Stimulated activated CD4-positive, alpha-beta T cell treated with anti-CD3 and anti-CD28 coated beads, Interleukin-1b, Interleukin-23, amount 100 ng/mL, for 24 hours (primary cell): ENCODE results near the gene CTCF.

ENCODE experiments used
- DNase-seq, 4 experiments: peaks; one replicate each; pipeline ENCODE4 v3.0.0-alpha.2; 2020; ENCODE audit warnings: low read depth in 4 of 4, low spot score in 1 of 4

The CTCF gene

DNA sequence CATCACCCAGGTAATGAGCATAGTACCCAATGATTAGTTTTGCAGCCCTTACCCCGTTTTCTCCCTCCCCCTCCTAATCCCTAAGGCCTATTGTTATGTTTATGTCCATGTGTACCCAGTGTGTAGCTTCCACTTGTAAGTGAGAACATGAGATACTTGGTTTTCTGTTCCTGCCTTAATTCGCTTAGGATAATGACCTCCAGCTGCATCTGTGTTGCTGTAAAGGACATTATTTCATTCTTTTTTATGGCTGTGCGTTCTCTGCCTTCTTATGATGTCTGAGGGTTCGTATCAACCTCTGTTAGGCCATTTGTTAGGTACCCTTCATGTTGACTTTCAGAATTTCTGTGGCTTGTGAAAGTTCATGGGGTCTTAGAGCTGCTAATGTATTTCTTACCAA lies 31.0 kb downstream of the CTCF start:
- DNase-seq = no peak

GRCh38 chr16:67593701-67594100 lies 31.4 kb downstream of the CTCF start:
- no peak for DNase-seq

DNA sequence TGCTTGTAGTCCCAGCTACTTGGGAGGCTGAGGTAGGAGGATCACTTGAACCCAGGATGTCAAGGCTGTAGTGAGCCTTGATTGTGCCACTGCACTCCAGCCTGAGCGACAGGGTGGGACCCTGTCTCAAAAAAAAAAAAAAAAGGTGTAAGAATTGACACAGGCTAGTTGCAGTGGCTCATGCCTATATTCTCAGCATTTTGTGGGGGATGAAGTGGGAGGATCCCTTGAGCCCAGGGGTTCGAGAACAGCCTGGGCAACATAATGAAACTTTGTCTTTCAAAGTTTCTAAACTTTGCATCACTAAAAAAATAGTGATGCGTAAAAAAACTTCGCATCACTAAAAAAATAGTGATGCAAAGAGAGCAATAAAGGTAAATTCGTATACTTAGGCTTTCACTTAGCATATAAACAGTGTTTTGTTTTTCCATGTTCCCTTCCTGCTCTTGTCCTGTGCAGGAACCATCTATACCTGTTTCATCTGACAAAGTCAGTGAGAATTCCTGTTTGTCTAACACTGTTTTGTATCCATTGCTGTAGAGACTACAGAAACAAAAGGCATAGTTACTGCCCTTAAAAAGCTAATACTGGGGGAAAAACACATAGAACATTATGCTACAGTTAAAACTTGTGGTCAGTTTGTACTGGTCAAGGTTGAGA lies 32.1 kb downstream of the CTCF start:
- no peak for DNase-seq

- DNase-seq = peak in 1 of 4 experiments; percentile 4
Measured at GRCh38 chr16:67594956-67595355, 32.6 kb downstream of the CTCF start.

GRCh38 chr16:67598527-67598926 lies 36.2 kb downstream of the CTCF start:
- no peak for DNase-seq

DNA sequence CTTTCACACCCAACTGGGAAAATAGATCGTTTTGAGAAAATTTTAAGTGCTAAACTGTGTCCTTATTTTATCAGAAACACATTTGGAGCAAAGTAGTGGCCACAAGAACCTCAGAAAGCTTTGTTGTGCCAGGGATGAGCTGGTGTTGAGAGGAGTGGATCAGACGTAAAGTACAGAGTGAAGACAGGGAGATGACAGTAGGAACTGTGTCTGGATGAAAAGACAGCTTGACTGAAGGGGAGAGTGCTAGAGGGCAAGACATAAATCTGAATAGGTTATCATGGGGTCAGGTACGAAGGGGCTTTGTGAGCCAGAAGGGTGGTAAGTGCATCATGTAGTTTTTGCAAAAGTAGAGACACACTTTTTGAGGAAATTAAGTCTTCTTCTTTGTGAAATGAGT lies 43.3 kb downstream of the CTCF start:
- DNase-seq = no peak

- no peak for DNase-seq
Measured at GRCh38 chr16:67606632-67607031, 44.3 kb downstream of the CTCF start.

GRCh38 chr16:67608364-67608763 lies 46.0 kb downstream of the CTCF start:
- no peak for DNase-seq

DNA sequence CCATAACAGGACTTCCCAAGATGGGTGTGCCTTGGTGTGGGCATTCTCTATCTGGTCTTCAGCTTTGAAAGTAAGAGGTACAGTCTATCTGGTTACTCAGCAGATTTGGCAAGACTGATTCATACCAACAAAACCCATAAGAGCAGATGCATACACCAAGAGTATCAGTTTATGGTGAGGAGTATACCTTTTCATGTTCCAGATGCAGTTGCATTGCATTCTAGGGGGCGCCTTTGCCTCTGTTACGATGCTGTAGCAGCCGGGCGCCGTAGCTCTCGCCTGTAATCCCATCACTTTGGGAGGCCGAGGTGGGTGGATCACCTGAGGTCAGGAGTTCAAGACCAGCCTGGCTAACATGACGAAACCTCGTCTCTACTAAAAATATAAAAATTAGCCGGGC lies 51.5 kb downstream of the CTCF start:
- DNase-seq = peak in 1 of 4 experiments; percentile 5

- DNase-seq = no peak
Measured at GRCh38 chr16:67628216-67628615, 65.9 kb downstream of the CTCF start.

DNA sequence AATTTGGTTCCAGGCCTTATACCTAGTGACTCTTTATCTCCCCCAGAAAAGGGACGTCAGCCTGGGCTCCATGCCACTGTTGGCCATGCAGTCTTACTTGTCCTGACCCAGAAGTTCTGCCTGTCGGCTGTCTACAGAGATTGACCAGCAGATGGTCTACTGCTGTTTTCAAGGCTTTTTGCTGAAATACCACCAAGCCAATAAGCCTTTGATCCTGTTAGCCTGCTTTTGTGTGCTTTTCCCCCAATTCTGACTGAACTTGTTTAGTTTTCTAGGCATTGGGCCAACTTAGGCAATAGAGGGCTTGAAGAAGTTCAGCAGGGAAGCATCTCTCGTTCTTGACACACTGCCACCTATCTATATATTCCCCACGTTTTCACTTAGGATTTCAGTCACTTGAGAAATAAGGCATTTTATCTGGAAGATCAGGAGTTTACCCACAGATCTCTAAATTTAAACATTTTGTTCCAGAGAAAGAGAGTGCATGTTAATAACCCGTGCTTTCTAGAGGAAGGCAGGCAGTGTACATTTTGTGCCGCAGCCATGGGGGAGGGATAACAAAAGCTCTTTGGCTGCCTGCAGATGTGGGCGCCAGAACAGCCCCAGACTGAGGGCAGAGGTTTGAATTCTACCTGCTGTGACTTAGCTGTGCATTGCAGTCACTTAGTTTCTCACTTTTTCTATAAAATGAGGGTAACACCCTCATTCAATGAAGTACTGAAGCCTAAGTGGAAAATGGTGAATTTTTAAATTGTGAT lies 70.3 kb downstream of the CTCF start:
- no peak for DNase-seq

DNA sequence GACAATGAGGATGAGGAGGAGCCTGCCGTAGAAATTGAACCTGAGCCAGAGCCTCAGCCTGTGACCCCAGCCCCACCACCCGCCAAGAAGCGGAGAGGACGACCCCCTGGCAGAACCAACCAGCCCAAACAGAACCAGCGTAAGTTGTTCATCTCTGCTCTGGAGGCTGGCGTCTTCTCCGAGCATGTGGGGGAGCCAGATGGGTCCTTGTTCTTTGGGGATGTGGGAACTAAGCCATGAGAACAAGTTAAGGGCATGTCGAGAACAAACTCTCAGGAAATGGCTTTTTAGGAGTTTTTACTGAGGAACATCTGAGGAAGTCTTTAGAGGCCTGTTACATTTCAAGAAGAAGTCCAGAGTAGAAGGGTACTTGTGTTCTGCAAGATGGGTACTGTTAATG lies 74.4 kb downstream of the CTCF start:
- DNase-seq = no peak

- DNase-seq = no peak
Measured at GRCh38 chr16:67637625-67638024, 75.3 kb downstream of the CTCF start.

GRCh38 chr16:67641779-67642708 lies 79.7 kb downstream of the CTCF start:
- no peak for DNase-seq

- no peak for DNase-seq
Measured at GRCh38 chr16:67644038-67644437, 81.7 kb downstream of the CTCF start.

GRCh38 chr16:67645397-67646121 lies 83.2 kb downstream of the CTCF start:
- no peak for DNase-seq

DNA sequence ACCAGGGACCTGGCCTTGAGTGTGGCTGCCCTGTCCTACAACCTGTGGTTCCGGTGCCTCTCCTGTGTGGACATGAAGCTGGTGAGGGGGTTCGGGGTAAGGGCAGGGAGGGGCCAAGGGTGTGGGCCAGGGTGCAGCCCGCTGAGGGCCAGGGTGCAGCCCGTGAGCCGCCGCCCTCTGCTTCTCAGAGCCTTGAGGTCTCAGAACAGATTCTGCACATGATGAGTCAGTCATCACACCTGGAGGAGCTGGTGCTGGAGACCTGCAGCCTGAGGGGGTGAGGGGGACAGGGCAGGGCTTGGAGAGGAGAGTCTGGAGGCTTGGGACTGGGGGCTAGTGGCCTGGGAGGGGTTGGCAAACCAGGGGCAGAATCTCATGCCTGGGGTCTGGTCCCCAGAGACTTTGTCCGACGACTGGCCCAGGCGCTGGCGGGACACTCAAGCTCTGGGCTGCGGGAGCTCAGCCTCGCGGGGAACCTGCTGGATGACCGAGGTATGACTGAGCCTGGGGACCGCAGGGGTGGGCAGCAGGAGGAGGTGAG lies 84.9 kb downstream of the CTCF start:
- DNase-seq = no peak

- DNase-seq = no peak
Measured at GRCh38 chr16:67647681-67648080, 85.4 kb downstream of the CTCF start.

- no peak for DNase-seq
Measured at GRCh38 chr16:67648088-67648763, 85.9 kb downstream of the CTCF start.

- no peak for DNase-seq
Measured at GRCh38 chr16:67648764-67649407, 86.6 kb downstream of the CTCF start.
